Mucosa of rectum (tissue), 2 donors: ENCODE results near the gene KDM2A.
"Not testable (repeated sequence)": the region's sequence is repeated elsewhere in the genome, so short reads cannot be mapped to it uniquely, and the experiment has no call there.

Source experiments
- H3K27ac ChIP-seq, 2 donors: one replicate each; pipeline ENCODE4 v1.7.0; 2013; ENCODE audit warnings: inconsistent platforms in 2 of 2, low read depth in 2 of 2, low read length in 2 of 2
- H3K27me3 ChIP-seq, 2 donors: one replicate each; pipeline ENCODE4 v1.7.0; 2013; ENCODE audit warnings: low read length in 2 of 2; ENCODE audit not compliant: control insufficient read depth in 2 of 2, insufficient read depth in 2 of 2
- H3K36me3 ChIP-seq, 2 donors: one replicate each; pipeline ENCODE4 v1.7.0; 2013; ENCODE audit warnings: low read length in 2 of 2; ENCODE audit not compliant: control insufficient read depth in 2 of 2, insufficient read depth in 2 of 2
- H3K4me1 ChIP-seq, 2 donors: one replicate each; pipeline ENCODE4 v1.7.0; 2013; ENCODE audit warnings: low read length in 2 of 2, mild to moderate bottlenecking in 1 of 2; ENCODE audit not compliant: control insufficient read depth in 2 of 2, insufficient read depth in 2 of 2
- H3K4me3 ChIP-seq, 2 donors: one replicate each; pipeline ENCODE4 v1.7.0; 2013; ENCODE audit warnings: low read length in 2 of 2
- H3K9ac ChIP-seq, 2 donors: one replicate each; pipeline ENCODE4 v1.7.0; 2013; ENCODE audit warnings: low read length in 2 of 2, low read depth in 1 of 2, mild to moderate bottlenecking in 1 of 2
- H3K9me3 ChIP-seq, 2 donors: one replicate each; pipeline ENCODE4 v1.7.0; 2013; ENCODE audit warnings: low read length in 2 of 2; ENCODE audit not compliant: control insufficient read depth in 2 of 2
- donor health status: healthy.
- donor health status: Normal muscosa, but diverticular disease.

KDM2A gene

GRCh38 chr11:67194096-67194495 lies 75.0 kb downstream of the KDM2A start:
- Histone ChIP-seq H3K36me3 (peaks cover 8 to 11% of the 10 kb centered on the region in 2 donors), H3K4me3 (no peak overlapping the region), H3K9ac (no peak overlapping the region), H3K4me1 (peaks cover 3 to 5% of the 10 kb centered on the region in 2 donors), H3K27ac (no peak overlapping the region), H3K9me3 (no peaks in the 10 kb centered on the region), H3K27me3 (no peaks in the 10 kb centered on the region)

GRCh38 chr11:67195971-67196456 lies 77.0 kb downstream of the KDM2A start:
- no peaks in the 10 kb centered on the region for H3K9me3 ChIP-seq
- H3K36me3 ChIP-seq: peaks cover 8 to 19% of the 10 kb centered on the region in 2 donors
- H3K4me1 ChIP-seq: peaks cover 3 to 5% of the 10 kb centered on the region in 2 donors
- no peaks in the 10 kb centered on the region for H3K27me3 ChIP-seq
- no peak overlapping the region for H3K9ac ChIP-seq
- no peak overlapping the region for H3K4me3 ChIP-seq
- peak overlapping the region in 1 of 2 donors; percentile 11 for H3K27ac ChIP-seq

- H3K9me3 ChIP-seq: no peaks in the 10 kb centered on the region
- no peak overlapping the region for H3K27ac ChIP-seq
- no peaks in the 10 kb centered on the region for H3K27me3 ChIP-seq
- peaks cover 8 to 19% of the 10 kb centered on the region in 2 donors for H3K36me3 ChIP-seq
- H3K4me1 ChIP-seq: peaks cover 3 to 5% of the 10 kb centered on the region in 2 donors
- H3K4me3 ChIP-seq: no peak overlapping the region
- no peak overlapping the region for H3K9ac ChIP-seq
These were observed 78.5 kb downstream of the KDM2A start for GRCh38 chr11:67197606-67198005.

- H3K9ac ChIP-seq, H3K4me3 ChIP-seq, H3K9me3 ChIP-seq, H3K27me3 ChIP-seq, H3K27ac ChIP-seq, H3K4me1 ChIP-seq: not testable (repeated sequence)
- H3K36me3 ChIP-seq: peaks cover 8 to 17% of the 10 kb centered on the region in 2 donors
These were observed 79.7 kb downstream of the KDM2A start for GRCh38 chr11:67198781-67199180.

GRCh38 chr11:67199751-67200150 lies 80.7 kb downstream of the KDM2A start:
- peaks cover 8 to 10% of the 10 kb centered on the region in 2 donors for H3K36me3 ChIP-seq
- H3K27ac ChIP-seq: no peak overlapping the region
- H3K4me3 ChIP-seq: no peak overlapping the region
- no peak overlapping the region for H3K9ac ChIP-seq
- H3K9me3 ChIP-seq: no peaks in the 10 kb centered on the region
- H3K4me1 ChIP-seq: peaks cover 3 to 5% of the 10 kb centered on the region in 2 donors
- H3K27me3 ChIP-seq: no peaks in the 10 kb centered on the region

- Histone ChIP-seq H3K27ac (no peak overlapping the region), H3K4me1 (no peaks in the 10 kb centered on the region), H3K27me3 (no peaks in the 10 kb centered on the region), H3K9me3 (no peaks in the 10 kb centered on the region), H3K36me3 (peaks cover 6 to 10% of the 10 kb centered on the region in 2 donors), H3K9ac (no peak overlapping the region), H3K4me3 (no peak overlapping the region)
These were observed 83.0 kb downstream of the KDM2A start for GRCh38 chr11:67202028-67202427.

- Histone ChIP-seq H3K27ac (no peak overlapping the region), H3K4me1 (no peaks in the 10 kb centered on the region), H3K9me3 (no peaks in the 10 kb centered on the region), H3K4me3 (no peak overlapping the region), H3K9ac (no peak overlapping the region), H3K27me3 (no peaks in the 10 kb centered on the region), H3K36me3 (peaks cover 6 to 22% of the 10 kb centered on the region in 2 donors)
These were observed 85.8 kb downstream of the KDM2A start for GRCh38 chr11:67204822-67205221.

- H3K27me3 ChIP-seq, H3K4me3 ChIP-seq, H3K9ac ChIP-seq, H3K27ac ChIP-seq, H3K4me1 ChIP-seq, H3K9me3 ChIP-seq: not testable (repeated sequence)
- H3K36me3 ChIP-seq: peaks cover 18 to 26% of the 10 kb centered on the region in 2 donors
These were observed 90.2 kb downstream of the KDM2A start for GRCh38 chr11:67209222-67209621.

- Histone ChIP-seq H3K4me3 (no peak overlapping the region), H3K27me3 (no peaks in the 10 kb centered on the region), H3K9ac (no peak overlapping the region), H3K36me3 (peaks cover 30 to 40% of the 10 kb centered on the region in 2 donors), H3K4me1 (no peaks in the 10 kb centered on the region), H3K9me3 (no peaks in the 10 kb centered on the region), H3K27ac (no peak overlapping the region)
These were observed 92.8 kb downstream of the KDM2A start for GRCh38 chr11:67211656-67212436.

- Histone ChIP-seq H3K36me3 (peaks cover 33 to 41% of the 10 kb centered on the region in 2 donors), H3K4me3 (no peak overlapping the region), H3K4me1 (no peaks in the 10 kb centered on the region), H3K9ac (no peak overlapping the region), H3K9me3 (no peaks in the 10 kb centered on the region), H3K27me3 (no peaks in the 10 kb centered on the region), H3K27ac (no peak overlapping the region)
These were observed 94.1 kb downstream of the KDM2A start for GRCh38 chr11:67213178-67213621.
